ENCODE results near the gene MMAB.
"Not testable (repeated sequence)": the region's sequence is repeated elsewhere in the genome, so short reads cannot be mapped to it uniquely, and the experiment has no call there.

The MMAB gene

GRCh38 chr12:109604132-109604585 lies 30.9 kb upstream of the MMAB start:
- no peak for DNase-seq (ENCODE audit: extremely low read depth in 1 of 2, low read depth in 1 of 2)

DNA sequence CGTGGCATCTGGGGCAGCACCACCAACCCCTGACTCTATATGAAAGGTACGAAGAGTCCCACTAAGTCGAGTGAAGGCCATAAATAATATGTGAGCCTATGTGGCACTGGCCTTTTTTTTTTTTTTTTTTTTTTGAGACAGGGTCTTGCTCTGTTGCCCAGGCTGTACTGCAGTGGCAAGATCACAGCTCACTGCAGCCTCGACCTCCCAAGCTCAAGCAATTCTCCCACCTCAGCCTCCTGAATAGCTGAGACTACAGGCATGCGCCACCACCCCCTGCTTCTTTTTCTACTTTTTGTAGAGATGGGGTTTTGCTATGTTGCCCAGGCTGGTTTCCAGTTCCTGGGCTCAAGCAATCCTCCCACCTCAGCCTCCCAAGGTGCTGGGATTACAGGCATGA lies 28.8 kb upstream of the MMAB start:
- DNase-seq (ENCODE audit: extremely low read depth in 1 of 2, low read depth in 1 of 2), result not testable (repeated sequence)

- DNase-seq (ENCODE audit: extremely low read depth in 1 of 2, low read depth in 1 of 2), result no peak
Observed at GRCh38 chr12:109601557-109601956, 28.3 kb upstream of the MMAB start.

DNA sequence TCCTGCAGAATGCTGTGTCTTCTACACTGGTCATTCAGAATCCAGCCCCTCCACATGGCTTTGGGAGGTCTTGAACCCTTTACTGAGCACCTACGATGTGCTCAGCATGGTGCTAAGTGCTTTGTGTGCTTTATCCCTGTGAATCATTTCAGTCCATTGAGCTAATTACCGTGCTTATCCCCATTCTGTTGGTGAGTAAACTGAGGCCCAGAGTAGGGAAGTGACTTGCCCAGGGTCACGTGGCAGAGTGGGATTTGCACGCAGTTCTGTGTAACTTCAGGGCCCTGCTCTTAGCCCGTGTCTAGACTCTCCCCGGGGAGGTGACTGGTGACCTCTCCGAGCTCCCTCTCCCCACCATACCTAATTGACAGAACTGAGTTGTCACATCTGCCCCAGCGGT lies 27.7 kb upstream of the MMAB start:
- no peak for DNase-seq (ENCODE audit: extremely low read depth in 1 of 2, low read depth in 1 of 2)

GRCh38 chr12:109600481-109600880 lies 27.2 kb upstream of the MMAB start:
- no peak for DNase-seq (ENCODE audit: extremely low read depth in 1 of 2, low read depth in 1 of 2)

- DNase-seq (ENCODE audit: extremely low read depth in 1 of 2, low read depth in 1 of 2), result no peak
Observed at GRCh38 chr12:109599087-109599486, 25.8 kb upstream of the MMAB start.

DNA sequence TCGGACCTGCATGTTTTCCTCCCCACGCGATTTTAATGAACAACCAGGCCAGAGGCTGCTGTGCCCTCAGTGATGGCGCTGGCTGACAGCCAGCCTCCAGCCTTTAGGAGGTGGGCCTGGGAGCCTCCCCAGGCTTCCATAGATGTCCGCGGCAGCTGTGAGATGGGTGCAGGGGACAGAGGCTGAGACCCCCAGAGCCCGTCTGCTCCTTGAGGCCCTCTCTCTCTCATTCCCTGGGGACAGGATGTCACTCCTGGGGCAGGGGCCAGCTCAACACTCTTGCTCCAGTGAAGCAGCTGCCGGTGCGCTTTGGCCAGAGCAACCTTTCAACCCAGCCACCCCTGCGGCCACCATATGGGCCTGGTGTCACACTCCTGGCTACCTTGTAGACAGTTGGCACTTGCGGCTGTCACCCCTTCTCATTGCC lies 25.1 kb upstream of the MMAB start:
- no peak for DNase-seq (ENCODE audit: extremely low read depth in 1 of 2, low read depth in 1 of 2)

- DNase-seq (ENCODE audit: extremely low read depth in 1 of 2, low read depth in 1 of 2), result peak; percentile 30 to 39
Observed at GRCh38 chr12:109597795-109598427, 24.6 kb upstream of the MMAB start.

DNA sequence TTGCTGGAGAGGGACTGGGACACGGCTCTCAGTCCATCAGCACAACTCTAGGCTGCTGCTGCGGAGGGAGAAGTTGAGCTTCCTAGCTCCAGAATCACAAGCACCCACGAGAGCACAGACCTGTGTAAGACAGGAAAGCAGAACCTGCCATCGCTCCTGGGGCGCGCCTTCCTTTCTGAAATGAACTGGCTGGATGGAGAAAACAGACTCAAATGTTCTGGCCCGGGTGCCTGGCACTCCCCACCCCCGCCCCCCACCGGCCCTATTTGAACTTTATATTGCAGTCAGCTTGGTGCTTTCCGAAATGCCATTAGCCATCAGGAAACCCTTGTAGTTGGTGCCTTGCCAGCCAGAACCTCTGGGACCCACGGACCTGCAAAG lies 24.1 kb upstream of the MMAB start:
- no peak for DNase-seq (ENCODE audit: extremely low read depth in 1 of 2, low read depth in 1 of 2)

GRCh38 chr12:109596418-109597244 lies 23.3 kb upstream of the MMAB start:
- DNase-seq (ENCODE audit: extremely low read depth in 1 of 2, low read depth in 1 of 2), result no peak

DNA sequence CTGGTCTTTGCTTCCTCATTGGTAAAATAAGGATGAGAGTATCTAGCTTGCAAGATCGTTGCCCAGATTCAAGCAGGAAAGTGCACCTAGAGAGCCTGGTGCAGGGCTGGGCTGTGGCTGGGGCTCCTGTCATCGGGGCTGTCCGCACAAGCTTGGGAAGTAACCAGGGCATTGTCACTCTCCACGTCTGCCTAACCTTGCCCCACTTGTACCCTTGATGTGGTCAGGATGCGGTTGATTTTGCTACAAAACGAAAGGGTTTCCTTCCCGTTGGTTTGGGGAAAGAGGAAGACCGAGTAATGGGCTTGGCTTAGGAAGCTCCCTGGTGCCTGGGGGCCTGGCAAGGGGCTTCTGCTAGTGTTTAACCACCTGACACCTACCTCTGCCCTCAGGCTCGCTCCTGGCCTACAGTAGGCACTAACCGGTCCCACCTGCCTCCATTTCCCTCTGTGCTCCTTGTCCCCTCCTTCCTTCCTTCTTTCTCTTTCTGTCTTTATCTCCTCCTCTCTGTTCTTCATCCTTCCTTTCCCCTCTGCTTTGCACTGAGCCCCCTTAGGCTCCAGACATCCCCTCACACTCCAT lies 22.1 kb upstream of the MMAB start:
- DNase-seq (ENCODE audit: extremely low read depth in 1 of 2, low read depth in 1 of 2), result peak in 1 of 2 donors; percentile 34

DNA sequence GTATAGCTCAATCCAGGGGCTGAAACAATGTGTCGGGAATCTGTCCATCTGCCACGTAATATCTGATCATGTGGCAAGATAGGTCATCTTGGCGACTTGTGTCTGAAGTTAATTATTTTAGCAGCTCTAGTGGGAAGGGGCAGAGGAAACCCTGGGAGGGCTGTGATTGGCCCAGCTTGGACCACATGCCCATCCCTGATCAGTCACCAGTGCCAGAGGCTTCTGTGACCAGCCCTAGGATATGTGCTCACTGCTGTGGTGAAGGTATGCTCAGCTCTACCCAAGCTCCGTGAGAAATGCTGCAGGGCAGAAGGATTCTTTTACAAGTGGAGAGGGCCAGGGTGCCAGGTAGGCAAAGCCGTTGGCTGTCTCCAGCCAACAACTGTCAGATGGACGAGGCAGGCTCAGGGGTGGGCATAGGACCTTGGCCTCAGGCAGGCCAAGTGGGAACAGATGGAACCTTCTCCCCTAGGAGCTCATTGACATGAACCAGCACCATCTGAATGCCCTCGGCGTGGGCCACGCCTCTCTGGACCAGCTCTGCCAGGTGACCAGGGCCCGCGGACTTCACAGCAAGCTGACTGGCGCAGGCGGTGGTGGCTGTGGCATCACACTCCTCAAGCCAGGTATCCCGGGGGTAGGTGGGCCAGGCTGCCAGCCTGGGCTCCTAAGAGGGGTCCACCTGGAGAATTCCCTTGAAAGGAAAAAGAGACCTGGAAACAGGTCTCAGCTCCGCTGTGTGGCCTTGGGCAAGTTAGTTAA lies 21.4 kb upstream of the MMAB start:
- no peak for DNase-seq (ENCODE audit: extremely low read depth in 1 of 2, low read depth in 1 of 2)

DNA sequence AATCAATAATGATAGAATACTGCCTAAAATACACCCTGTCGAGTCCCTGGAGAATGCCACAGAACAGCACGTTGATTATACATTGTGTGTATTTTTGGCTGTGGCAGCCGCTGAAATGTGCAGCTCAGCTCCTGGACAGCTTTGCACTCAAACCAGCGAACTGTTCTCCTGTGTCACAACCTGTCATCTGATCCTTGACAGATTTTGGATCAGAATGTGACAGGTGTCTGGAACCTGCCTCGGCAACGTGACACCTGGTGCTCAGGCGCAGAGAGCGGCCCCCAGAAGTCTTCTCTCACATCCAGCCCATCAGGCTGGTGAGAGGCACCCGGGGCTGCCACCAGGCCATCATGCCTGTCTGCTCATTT lies 19.6 kb upstream of the MMAB start:
- no peak for DNase-seq (ENCODE audit: extremely low read depth in 1 of 2, low read depth in 1 of 2)

DNA sequence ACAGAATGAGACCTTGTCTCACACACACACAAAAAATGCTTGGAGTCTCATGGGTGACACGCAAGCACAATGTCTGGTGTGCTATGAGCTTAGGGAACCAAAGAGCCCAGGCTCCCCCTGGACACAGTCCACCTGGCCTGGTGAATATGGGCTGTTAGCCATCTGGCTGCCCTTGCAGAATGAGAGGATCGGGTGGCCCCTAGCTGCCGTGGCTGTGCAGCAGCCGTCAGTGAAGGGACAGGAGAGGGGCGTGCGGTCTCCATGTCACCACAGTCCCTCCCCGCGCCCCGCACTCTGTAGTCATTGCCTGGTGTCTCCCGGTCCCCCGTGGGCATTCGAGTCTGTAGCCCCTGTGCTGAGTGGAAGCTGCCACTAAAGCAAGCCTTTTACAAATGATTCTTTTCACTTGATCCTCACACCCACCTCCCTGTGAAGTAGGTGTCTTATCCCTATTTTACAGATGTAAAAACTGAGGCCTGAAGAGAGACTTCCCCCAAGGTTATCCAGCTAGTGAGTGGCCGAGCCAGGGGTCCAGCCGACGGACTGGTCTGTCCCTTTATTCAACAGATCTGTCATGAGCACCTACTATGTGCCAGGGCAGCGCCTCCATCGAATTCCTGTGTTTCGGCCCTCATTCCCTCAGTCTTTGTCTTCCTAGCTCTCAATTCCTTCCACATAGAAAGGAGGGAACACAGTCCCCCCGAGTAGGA lies 19.0 kb upstream of the MMAB start:
- DNase-seq (ENCODE audit: extremely low read depth in 1 of 2, low read depth in 1 of 2), result no peak

GRCh38 chr12:109591041-109591440 lies 17.7 kb upstream of the MMAB start:
- DNase-seq (ENCODE audit: extremely low read depth in 1 of 2, low read depth in 1 of 2), result no peak

DNA sequence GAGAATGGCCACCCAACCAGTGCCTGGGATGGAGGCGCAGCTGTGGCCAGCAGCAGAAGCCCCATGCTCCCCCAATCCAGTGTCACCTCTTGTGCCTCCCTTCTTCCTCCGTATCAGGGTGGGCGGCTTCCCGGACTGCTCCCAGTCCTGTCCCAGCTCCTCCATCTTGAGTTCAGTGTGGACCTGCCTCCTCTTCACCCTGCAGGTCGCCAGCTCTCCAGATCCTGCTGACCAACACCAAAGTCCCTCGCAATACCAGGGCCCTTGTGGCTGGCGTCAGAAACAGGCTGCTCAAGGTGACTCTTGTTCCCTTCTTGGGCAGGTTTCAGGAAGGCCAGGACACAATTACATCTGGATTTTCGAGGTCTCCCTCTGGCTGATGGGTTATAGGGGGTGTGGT lies 17.3 kb upstream of the MMAB start:
- DNase-seq (ENCODE audit: extremely low read depth in 1 of 2, low read depth in 1 of 2), result no peak

GRCh38 chr12:109589691-109590245 lies 16.5 kb upstream of the MMAB start:
- DNase-seq (ENCODE audit: extremely low read depth in 1 of 2, low read depth in 1 of 2), result no peak

DNA sequence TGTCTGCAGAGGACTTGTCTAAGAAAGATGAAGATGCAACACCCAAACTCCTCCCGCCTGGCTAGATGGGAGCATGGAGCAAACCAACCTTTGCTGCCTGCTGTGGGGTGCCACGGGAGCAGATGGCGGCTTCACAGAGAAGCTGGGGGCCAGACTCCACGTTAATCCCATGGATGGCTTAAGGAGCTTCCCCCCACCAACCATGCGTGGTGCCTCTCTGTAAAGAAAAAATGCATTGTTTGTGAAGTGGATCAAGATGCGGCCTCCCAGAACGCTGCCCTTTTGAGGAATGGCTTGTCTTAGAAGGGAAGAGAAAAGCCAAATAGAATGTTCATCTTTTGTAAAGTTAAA lies 15.9 kb upstream of the MMAB start:
- no peak for DNase-seq (ENCODE audit: extremely low read depth in 1 of 2, low read depth in 1 of 2)

DNA sequence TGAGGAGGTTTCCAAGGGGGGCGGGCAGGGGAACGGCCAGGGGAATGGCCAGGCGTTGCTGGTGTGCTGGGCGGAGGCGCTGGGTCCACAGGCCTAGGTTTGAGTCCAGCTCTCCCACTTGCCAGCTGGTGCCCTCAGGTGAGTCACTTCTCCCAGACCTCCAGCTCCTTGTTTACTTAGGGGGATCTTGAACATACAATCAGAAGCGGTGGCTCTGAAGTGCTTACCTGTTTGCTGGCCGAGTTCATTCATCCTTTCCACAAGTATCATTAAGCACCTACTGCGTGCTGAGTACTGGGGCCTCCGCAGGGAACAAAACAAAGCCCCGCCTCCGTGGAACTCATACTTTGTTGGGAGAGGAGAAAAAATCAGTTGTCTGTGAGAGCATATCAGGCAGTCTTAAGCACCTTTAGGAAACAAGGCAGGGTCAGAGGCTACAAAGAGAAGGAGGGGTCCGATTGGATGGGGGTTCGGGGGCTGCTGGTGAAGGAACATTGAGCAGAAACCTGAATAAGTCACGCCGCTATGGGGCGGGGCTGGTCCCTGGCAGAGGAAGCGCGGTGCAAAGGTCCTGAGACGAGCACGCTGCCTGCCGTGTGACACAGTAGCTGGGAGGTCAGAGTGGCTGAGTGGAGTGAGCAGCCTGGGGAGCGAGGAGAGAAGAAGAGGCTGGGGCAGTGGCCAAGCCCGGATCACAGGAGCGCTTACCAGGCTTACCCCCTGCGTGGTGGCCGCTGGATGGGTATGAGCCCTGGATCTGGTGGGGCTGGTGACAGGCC lies 15.3 kb upstream of the MMAB start:
- no peak for DNase-seq (ENCODE audit: extremely low read depth in 1 of 2, low read depth in 1 of 2)

DNA sequence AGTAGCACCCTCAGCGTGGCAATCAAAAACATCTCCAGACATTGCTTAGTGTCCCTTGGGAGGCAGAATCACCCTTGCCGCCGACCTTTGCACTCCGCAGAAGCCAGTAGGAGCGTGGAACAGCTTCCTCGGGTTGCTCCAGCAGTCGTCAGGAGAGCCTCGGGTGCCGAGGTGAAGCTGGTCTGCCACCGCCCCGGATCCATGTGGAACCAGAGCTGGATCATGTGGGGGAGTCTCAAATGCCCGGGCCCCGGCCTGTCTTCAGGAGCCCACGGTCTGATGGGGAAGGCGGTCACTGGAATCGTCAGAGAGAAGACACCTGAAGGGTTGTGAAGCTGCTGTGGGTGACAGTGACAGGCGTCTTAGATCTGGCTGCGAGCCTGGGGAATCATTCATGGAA lies 14.6 kb upstream of the MMAB start:
- DNase-seq (ENCODE audit: extremely low read depth in 1 of 2, low read depth in 1 of 2), result no peak

Measured in stimulated activated CD8-positive, alpha-beta memory T cell treated with anti-CD3 and anti-CD28 coated beads, Interleukin-7, amount 100 ng/mL, for 48 hours (primary cell).